Measurements from ENCODE around the gene FGD5. TPM values are rescaled to one million over a fixed set of nuclear protein-coding genes. Genes with fewer than 3 reads are reported as not detected.

The FGD5 gene
- total RNA-seq, 1 donor from 2014 or later: not detected

GRCh38 chr3:14831916-14832450 lies 13.2 kb downstream of the FGD5 start:
- TF ChIP-seq CTCF (IDR thresholded peaks at IDR 0.05; ENCODE audit: insufficient read depth, low read length, severe bottlenecking): no peak
- Histone ChIP-seq H3K27me3 (ENCODE audit: control insufficient read depth, insufficient read depth, low read length) (peaks cover 1% of the 10 kb centered on the region), H3K36me3 (ENCODE audit: control insufficient read depth, insufficient read depth, low read length) (no peaks in the 10 kb centered on the region), H3K4me3 (ENCODE audit: low read depth, low read length) (no peak overlapping the region)
- DNase-seq (ENCODE audit: low read depth): no peak
- no peak for FAIRE-seq

- no peak for TF ChIP-seq CTCF (IDR thresholded peaks at IDR 0.05; ENCODE audit: insufficient read depth, low read length, severe bottlenecking)
- DNase-seq (ENCODE audit: low read depth) (no peak), FAIRE-seq (no peak)
- H3K27me3 ChIP-seq (ENCODE audit: control insufficient read depth, insufficient read depth, low read length): peaks cover 1% of the 10 kb centered on the region
- H3K4me3 ChIP-seq (ENCODE audit: low read depth, low read length): no peak overlapping the region
- H3K36me3 ChIP-seq (ENCODE audit: control insufficient read depth, insufficient read depth, low read length): no peaks in the 10 kb centered on the region
Measured at GRCh38 chr3:14832975-14833722, 14.4 kb downstream of the FGD5 start.

GRCh38 chr3:14834121-14834520 lies 15.4 kb downstream of the FGD5 start:
- TF ChIP-seq CTCF (IDR thresholded peaks at IDR 0.05; ENCODE audit: insufficient read depth, low read length, severe bottlenecking): no peak
- DNase-seq (ENCODE audit: low read depth): no peak
- no peak for FAIRE-seq
- H3K36me3 ChIP-seq (ENCODE audit: control insufficient read depth, insufficient read depth, low read length): no peaks in the 10 kb centered on the region
- no peak overlapping the region for H3K4me3 ChIP-seq (ENCODE audit: low read depth, low read length)
- H3K27me3 ChIP-seq (ENCODE audit: control insufficient read depth, insufficient read depth, low read length): peaks cover 1% of the 10 kb centered on the region

GRCh38 chr3:14834807-14835466 lies 16.2 kb downstream of the FGD5 start:
- H3K4me3 ChIP-seq (ENCODE audit: low read depth, low read length): no peak overlapping the region
- no peaks in the 10 kb centered on the region for H3K36me3 ChIP-seq (ENCODE audit: control insufficient read depth, insufficient read depth, low read length)
- TF ChIP-seq CTCF (IDR thresholded peaks at IDR 0.05; ENCODE audit: insufficient read depth, low read length, severe bottlenecking): no peak
- peaks cover 1% of the 10 kb centered on the region for H3K27me3 ChIP-seq (ENCODE audit: control insufficient read depth, insufficient read depth, low read length)
- DNase-seq (ENCODE audit: low read depth) (no peak), FAIRE-seq (no peak)

- FAIRE-seq (no peak), DNase-seq (ENCODE audit: low read depth) (no peak)
- no peak for TF ChIP-seq CTCF (IDR thresholded peaks at IDR 0.05; ENCODE audit: insufficient read depth, low read length, severe bottlenecking)
- Histone ChIP-seq H3K27me3 (ENCODE audit: control insufficient read depth, insufficient read depth, low read length) (peaks cover 1% of the 10 kb centered on the region), H3K4me3 (ENCODE audit: low read depth, low read length) (no peak overlapping the region), H3K36me3 (ENCODE audit: control insufficient read depth, insufficient read depth, low read length) (no peaks in the 10 kb centered on the region)
Measured at GRCh38 chr3:14836049-14836468, 17.3 kb downstream of the FGD5 start.
